T47D (cell line): Measurements from ENCODE around the gene CLEC19A.
"Not testable (repeated sequence)": the region's sequence is repeated elsewhere in the genome, so short reads cannot be mapped to it uniquely, and the experiment has no call there.

ENCODE experiments used
- DNase-seq, 2 experiments: peaks; one replicate each; pipeline versions ENCODE4 v3.0.0 to v3.0.0-alpha.2; 2011 to 2012; ENCODE audit warnings: low read depth in 1 of 2, low spot score in 1 of 2
- JUND ChIP-seq: IDR thresholded peaks from 2 replicates; pipeline ENCODE4 v1.6.1; 2012; ENCODE audit warnings: low read depth
- in situ Hi-C: cut with HindIII; loops from 2 replicates; pipeline ENCODE4 v1.10.0; 2016; ENCODE audit warnings: low sequenced_read_pairs, low pct_unique_long_range_greater_than_20kb

CLEC19A gene

DNA sequence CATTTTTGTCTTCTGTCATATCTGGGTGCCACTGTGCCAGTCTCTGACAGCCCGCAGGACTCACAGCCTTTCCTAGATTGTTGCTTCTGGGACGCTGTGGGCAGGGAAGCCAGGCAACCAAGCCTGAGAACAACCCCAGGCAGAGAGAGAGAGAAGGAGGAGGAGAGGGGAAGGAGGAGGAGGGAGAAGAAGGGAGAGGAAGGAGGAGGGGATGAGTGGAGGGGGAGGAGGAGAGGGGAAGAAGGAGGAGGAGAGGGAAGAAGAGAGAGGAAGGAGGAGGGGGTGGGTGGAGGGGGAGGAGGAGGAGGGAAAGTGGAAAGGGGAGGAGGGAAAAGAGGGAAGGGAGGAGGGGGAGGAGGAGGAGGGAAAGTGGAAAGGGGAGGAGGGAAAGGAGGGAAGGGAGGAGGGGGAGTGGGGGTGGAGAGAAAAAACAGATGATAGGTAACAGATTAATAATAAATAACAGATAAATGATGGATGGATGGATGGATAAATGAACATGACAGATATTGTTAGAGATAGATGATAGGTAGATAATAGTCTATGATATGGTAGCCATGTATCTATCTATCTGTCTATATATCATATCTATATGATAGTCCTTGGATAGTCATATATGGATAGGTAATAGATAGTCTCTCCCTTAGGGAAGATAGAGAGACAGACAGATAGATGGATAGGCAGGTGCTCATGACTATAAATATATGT, 29.3 kb downstream of the CLEC19A start:
- TF ChIP-seq JUND, result no peak
- DNase-seq, result no peak
- in situ Hi-C loops, result no loop called here

DNA sequence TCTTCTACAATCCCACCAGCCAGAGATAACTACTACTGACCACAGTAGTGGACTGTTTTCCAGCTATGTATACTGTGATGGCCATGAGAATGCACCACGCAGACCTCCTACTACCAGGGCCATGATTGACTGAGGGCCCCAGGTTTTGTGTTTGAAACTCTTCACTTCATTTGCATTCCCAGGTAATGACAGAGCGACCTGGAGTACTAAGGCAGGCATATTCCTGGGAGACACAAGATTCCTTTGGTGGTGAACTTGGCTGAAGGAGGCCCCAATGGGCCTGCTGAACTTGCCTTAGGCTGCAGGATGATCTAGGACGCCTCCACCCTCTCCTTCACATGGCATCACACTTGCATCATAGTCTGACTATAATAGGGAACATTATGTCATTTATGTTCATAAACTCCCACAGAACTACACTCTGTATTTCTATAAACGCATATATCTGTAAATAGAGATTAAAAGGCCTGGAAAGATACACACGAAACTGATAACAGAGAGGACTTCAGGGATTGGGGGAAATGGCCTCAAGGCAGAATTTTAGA, 30.4 kb downstream of the CLEC19A start:
- DNase-seq, result no peak
- in situ Hi-C loops, result no loop called here
- no peak for TF ChIP-seq JUND

DNA sequence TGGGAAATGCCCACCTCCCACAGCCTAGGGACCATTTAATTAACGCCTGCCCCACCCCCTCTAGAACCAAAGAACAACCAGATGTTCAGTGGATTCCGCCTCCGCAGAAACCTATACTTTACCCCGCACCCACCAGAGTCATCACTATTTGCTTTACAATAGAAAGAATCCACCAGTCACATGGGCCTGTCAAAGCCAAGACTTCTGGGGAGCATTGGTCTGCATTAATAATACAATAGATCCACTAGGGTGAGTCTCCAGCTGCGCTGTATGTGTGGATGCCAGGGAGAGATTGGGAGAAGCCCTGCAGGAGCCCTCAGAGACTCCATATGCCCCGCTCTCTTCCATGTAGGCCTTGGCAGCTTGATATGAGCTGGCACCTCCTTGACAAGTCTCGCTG, 31.3 kb downstream of the CLEC19A start:
- in situ Hi-C loops, result no loop called here
- TF ChIP-seq JUND, result no peak
- no peak for DNase-seq

DNA sequence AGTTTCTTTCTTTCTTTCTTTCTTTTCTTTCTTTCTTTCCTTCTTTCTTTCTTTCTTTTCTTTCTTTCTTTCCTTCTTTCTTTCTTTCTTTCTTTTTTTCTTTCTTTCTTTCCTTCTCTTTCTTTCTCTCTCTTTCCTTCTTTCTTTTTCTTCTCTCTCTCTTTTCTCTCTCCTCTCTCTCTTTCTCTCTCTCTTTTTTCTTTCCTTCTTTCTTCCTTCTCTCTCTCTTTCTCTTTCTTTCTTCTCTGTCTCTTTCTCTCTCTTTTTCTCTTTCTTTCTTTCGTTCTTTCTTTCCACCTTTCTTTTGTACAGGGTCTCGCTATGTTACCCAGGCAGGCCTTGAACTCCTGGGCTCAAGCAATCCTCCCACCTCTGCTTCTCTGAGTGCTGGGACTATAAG, 35.7 kb downstream of the CLEC19A start:
- in situ Hi-C loops, DNase-seq: not testable (repeated sequence)

DNA sequence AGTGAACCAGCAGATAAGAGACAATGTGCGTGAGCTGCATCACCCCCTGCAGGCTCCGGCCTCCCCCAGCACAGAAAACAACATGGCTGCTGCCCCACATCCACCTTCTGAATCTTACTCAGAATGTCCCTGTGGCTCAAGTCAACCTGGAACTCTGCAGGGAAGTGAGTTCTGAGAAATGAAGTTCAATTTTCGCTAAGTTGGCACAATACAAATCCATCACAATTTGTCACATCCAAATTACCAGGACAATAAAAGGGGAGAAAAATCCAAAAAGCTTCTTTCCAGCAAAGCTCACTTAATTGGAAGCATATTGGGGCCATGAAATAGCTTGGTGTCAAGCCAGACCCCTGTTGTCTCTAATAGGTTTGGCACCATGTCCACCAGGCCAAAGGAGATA, 38.1 kb downstream of the CLEC19A start:
- TF ChIP-seq JUND, result no peak
- DNase-seq, result no peak
- in situ Hi-C loops, result no loop called here

DNA sequence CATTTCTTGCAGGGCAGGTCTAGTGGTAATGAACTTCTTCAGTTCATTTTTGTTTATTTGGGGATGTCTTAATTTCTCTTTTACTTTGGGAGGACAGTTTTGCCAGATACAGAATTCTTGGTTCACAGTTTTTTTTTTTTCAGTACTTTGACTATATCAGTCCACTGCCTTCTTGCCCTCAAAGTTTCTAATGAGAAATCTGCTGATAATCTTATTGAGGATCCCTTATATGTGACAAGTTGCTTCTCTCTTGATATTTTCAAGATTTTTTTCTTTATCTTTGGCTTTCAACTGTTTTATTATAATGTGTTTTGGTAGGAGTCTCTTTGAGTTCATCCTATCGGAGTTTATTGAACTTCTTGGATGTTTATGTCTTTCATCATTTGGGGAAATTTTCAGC, 42.8 kb downstream of the CLEC19A start:
- DNase-seq, result no peak
- no peak for TF ChIP-seq JUND
- in situ Hi-C loops, result no loop called here

DNA sequence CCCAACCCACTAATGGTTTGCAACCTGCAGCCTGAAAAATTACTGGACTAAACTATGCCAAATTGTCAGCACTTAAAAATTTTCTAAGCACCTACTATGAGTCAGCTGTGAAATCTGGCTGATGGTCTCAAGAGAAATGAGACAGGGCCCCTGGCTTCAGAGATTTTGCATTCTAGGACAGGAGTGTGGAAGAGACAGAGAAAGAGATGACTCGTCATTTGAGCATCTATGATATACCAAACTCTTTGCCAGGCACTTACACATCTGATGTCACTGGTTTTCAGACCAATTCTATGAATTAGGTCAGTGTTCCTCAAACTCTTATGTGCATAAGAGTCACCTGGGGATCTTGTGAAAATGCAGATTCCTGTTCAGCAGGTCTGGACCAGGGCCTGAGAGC, 44.4 kb downstream of the CLEC19A start:
- DNase-seq, result no peak
- in situ Hi-C loops, result no loop called here
- no peak for TF ChIP-seq JUND

DNA sequence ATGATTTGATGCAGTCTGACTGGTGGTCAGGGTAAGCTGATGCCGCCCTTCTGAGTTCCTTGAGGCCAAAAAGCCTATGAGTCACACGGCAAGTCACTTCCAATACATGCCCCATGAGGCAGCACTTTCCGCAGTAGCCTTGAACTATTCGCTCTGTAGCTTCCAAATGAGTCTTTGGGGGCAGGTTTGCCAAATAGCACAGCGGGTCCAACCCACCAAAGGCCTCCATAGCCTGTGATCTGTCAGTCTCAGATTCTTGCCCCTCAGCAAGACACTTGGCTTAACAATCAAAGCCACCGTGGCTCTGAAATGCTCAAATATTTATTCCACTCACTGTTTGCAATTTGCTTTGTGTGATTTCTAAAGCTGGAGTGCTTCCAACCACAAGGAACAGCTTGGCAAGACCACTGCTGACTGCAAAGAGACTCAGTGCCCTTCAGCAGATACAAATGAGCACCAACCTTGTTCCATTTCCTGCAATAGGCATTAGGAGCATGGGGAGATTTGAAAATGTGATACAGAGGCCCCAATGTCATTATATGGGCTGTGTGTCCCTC, 45.4 kb downstream of the CLEC19A start:
- in situ Hi-C loops, result no loop called here
- DNase-seq, result no peak
- TF ChIP-seq JUND, result no peak

DNA sequence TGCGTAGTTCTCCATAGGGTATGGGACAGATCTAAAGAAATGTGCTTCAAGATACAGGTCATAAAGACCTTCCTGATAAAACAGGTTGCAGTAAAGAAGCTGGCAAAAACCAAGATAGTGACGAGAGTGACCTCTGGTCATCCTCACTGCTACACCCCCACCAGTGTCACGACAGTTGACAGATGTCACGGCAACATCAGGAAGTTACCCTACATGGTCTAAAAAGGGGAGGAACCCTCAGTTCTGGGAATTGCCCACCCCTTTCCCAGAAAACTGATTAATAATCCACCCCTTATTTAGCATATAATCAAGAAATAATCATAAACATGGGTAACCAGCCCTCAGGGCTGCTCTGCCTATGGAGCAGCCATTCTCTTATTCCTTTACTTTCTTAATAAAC, 46.3 kb downstream of the CLEC19A start:
- TF ChIP-seq JUND, result no peak
- DNase-seq, result no peak
- in situ Hi-C loops, result no loop called here

DNA sequence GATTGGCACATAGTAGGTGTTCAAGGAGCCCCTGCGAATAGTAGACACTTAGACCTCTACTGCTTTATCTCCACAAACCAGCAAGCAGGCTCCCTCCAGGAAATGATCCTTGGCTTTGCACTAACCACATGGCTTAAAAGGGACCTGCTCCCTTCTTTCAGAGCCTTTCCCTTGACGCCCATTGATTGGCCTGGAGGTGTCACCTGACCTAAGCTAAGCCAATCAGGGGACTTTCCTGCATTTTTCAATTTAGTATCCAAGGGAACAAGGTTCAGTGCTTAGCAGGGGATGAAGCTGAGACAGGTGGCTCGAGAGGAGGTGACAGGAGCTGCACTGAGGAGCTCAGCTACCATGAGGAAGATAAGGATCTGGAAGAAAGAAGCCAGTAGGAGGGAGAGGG, 52.8 kb downstream of the CLEC19A start:
- in situ Hi-C loops, result no loop called here

DNA sequence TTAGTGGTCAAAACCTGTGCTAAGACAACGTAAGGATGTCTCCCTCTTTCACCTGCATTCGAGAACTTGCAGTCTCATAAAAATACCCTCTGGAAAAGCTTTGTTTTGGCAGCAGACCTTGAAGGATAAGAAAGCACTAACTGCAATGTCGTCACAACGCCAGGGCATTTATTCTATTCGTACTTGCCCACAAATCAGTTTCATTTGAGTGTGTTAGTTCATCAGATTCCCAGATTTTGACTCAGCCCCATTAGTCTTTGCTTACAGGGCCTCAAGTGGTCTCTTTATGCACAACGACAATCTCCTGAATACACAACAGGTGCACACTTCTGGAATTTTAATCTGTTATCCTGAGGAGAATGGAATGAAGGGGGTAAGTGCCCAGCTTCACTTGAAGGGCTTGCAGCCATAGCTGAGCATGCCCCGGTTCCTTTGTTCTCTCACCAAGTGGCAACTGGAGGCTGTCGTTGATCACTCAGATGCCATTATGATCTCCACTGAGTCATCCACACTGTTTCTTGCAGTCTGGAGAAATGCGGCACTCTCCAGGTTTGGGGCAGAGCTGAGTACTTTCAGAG, 58.8 kb downstream of the CLEC19A start:
- no peak for TF ChIP-seq JUND
- in situ Hi-C loops, result no loop called here
- no peak for DNase-seq

More for the DNA sequence above, 52.8 kb downstream of the CLEC19A start:
- TF ChIP-seq JUND, result no peak
- peak; percentile 10 to 30 for DNase-seq

DNA sequence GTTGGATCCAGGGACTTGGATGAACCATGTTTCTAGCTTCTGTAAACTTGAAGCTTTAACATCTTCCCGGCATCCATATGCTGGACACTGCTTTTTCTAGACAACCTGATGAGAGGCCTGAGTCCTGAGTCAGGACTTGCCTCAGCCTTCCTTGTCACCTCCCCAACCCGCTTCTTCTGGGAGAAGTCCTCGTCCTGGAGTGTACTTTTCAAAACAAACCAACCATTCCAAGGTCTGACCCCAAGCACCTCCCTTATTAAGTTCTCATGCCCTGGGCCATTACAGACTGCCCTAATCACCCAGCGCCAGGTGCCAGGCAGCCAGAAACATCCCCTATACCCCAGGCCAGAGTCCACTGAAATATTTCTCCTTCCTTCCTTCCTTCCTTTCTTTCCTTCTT, 59.4 kb downstream of the CLEC19A start:
- in situ Hi-C loops, result no loop called here
- TF ChIP-seq JUND, result no peak
- no peak for DNase-seq

DNA sequence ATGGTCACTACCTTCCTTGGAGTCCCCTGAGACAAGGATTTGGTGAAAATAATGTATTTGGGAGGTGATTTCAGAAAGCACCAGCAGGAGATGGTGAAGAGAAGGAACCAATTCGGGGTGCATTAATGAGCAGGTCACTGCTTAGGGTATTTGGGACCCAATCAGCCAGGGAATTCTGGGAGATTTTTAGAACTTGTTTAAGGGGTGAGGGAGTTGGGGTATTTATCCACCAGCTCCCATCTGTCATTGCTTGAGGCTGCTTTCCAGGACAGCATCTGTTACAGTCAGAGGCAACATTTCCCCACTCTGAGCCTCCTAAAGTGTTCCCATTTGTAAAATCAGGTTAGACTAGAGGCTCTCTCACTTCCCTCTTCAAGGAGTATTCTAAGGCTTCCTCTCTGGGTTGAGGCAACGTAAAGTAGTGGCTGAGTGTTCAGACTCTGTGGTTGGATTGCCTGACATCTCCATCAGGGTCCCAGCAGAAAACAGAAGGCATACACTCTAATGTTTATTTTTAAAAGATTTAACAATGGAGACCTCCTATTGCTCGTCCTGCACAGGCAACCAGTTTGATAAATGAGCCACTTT, 60.9 kb downstream of the CLEC19A start:
- DNase-seq, result no peak
- in situ Hi-C loops, result no loop called here
- no peak for TF ChIP-seq JUND
